GM18520 (cell line): ENCODE results near the gene ICOSLG.
"Not testable (repeated sequence)": the region's sequence is repeated elsewhere in the genome, so short reads cannot be mapped to it uniquely, and the experiment has no call there.

Source experiments
- ATAC-seq: cut with Tn5 transposase; IDR thresholded peaks from one replicate; pipeline ENCODE4 v1.9.1; 2021; ENCODE audit not compliant: unreplicated experiment

Gene ICOSLG

DNA sequence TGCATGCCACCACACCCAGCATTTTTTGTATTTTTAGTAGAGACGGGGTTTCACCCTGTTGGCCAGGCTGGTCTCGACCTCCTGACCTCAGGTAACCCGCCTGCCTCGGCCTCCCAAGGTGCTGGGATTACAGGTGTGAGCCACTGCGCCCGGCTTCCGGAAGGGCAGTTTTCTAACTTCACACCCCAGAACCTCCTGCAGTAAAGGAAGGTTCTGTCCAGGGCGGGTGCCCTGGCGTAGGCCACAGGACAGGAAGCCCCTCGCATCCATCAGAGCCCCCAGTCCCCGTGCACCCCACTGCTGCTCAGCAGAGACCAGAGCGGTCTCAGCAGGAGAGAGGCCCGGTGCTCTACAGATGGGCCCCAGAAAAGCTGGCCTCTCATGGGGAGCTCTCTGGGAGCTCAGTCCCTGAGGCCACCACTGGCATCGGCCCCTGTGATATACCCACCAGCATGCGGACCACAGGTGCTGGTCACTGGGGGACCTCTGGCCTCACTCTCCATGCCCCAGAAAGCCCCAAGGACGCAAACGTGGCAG, 25.1 kb upstream of the ICOSLG start:
- ATAC-seq: no peak

DNA sequence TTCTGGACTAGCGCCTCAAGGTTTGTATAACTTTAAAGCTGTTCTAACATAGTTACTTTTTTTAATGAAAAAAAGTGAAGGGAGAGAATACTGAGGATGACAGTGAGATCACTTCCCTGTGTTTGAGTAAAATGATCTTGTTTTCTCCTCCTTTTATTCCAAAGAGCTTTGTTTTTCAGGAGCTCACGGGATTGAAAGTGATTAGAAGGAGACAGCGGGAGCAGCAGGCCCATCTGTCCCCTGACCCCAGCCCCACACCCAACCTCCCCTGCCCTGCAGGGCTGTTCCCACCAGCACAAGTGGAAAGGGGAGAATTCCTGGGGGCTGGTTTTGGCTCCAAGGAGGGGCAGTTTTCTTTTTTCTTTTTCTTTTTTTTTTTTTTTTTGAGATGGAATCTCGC, 23.0 kb upstream of the ICOSLG start:
- no peak for ATAC-seq

DNA sequence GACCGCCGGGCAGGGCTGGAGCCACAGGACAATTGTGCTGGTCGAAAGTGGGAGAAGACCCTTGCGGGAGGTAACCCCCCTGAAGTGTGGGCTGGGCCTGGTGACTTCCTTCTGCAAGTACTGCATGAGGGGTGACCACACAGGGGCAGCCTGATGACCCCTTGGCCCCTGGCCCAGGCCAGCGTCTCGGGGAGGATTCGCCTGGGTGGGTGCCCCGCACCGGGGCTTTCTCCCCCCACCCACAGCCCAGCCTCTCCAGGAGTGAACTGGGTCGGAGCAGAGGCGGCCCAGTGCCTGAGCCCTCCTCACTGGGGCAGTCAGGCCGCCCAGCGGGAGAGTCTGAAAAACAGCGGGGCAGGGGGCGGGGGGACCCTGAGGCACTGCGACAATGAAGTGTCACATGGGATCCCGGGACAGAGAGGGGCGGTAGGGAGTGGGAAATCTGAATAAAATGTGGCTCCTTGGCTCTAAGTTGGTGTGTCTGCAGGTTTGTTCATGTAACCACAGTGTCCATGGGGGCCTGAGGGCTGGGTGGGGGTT, 22.5 kb upstream of the ICOSLG start:
- ATAC-seq: no peak

DNA sequence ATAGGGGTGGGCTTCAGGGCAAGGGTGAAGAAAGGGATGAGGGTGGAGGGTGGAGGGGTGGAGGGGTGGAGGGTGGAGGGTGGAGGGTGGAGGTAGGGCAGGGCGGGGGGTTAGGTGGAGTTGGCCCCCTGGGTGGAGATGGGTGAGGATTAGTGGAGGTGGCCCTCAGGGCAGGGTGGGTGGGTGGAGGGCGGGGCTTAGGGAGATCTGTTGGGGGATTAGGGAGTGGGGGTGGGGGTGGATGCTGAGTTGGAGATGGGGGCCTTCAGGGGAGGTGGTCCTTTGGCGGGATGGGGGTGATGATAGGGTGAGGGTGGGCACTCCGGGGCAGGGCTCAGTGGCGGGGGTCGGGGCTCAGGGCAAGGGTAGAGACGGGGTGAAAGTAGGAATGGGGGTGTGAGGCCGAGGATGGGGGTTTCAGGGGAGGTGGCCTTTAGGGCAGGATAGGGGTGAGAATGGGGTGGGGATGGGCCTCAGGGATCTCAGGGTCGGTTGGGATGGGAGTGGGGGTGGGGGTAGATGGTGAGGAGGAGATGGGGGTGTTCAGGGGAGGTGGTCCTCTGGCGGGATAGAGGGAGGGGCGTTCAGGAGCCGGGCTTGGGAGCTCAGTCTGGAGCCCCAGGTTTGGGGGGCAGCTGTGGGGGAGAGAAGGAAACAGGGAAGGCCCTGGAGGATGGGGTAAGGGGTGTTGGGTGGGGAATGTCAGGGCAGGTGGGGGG, 21.8 kb upstream of the ICOSLG start:
- no peak for ATAC-seq

DNA sequence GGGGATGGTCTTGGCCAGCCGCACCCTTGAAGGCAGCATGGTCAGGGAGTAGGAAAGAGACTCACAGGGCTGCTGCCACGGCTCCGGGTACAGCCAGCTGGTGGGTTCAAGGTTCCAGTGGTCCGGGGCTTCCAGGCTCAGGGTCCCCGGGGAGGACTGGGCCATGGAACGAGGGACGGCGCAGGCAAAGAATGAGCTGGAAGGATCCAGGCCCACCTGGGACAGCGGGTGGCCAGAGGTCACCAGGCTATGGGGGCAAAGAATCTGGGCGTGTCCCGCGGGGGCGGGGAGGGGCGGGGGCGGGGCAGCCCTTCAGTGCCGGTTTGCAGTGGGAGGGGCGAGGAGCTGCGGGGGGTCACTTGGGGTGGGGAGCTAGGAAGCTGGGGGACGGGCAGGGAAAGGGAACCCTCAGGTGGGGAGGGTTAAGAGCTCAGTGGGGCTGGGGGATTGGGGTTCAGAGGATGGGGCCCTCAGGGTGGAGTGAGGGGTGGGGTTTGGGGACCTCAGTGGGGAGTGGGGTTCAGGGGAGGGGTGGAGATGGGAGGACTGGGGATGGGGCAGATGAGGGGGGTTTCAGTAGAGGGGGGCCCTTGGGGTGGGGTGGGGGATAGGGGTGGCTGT, 21.0 kb upstream of the ICOSLG start, which contains the start of gene DNMT3L:
Gene DNMT3L (minus strand): TSS at position 223 of the 621 bp plus-strand sequence. CDS start 638 bp downstream, outside the sequence.
- ATAC-seq: no peak

DNA sequence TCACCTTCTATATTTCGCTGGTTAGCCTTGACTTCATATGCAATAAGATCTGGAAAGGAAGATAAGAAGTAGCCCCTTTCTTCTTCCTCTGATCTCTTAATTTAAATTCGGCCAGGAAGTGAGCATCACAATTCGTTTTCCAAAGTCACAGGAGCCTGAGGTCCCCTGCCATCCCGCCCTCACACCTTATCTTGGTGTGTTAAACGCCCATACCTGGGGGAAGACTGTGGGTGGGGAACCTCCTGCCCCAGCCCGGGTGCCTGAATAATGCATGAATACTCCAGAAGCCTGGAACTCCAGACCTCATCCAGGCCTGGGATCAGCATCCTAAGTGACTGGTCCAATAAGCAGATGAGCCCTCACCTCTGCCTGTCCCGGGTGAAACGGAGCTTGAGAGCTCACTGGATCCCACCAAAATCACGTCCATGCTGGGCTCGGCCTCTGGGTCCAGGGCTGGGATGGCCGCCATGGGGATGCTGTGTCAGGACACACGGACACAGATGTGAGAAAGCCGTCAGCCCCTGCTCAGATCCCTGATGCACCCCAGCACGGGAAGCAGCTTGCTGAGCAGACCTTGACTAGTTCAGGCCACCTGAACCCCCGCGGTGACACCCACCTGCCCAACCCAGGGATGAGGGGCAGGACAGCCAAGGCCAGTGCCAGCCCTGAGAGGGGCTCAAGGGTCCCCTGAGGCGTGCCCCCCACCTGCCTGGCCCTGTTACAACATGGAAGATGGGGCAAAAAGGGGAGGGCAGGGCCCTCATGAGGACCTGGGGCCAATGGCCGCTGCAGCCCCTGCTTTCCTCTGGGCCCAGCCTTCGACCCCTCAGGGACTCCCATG, 20.3 kb upstream of the ICOSLG start:
- ATAC-seq: no peak

DNA sequence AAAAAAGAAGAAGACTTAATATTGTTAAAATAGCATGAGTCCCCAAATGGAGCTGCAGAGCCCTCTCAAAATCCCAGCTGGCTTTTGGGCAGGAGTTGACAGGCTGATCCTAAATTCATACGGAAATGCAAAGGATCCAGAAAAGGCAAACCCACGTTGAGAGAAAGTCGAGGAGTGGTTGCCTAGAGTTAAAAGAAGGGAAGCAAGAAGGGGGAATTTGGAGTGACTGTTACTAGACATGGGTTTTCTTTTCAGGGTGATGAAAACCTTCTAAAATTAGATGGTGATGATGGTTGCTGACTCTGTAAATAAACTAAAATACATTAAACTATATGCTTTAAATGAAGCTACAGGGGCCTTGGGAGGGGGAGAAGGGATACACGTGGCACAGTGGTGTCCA, 19.3 kb upstream of the ICOSLG start:
- no peak for ATAC-seq

DNA sequence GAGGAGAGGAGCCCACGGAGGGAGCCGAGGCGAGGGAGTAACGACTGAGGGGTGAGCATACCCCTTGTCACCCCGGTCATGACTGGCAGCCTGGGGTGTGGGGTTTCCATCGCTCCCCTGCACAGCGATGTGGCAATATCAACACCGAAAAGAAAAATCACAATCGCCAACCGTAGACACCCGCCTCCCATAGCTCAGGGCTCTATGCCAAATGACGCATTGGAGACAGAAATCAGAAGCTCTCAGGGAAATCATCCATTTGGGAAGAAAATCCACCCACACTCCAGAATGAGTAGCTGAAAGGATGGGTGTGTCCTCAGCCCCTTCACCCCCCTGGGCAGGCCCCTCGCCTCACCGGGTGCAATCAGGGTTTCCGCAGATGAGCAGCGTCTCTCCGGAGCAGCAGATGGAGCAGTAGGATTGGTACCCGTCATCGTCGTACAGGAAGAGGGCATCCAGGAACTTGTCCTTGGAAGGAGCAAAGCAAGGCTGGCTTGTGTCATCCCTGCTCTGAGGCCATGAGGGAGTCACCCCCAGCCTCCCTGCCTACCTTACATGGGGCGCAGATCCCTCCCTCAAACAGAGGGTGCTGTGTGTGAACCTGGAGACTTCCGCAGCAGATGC, 18.5 kb upstream of the ICOSLG start:
- ATAC-seq: no peak

DNA sequence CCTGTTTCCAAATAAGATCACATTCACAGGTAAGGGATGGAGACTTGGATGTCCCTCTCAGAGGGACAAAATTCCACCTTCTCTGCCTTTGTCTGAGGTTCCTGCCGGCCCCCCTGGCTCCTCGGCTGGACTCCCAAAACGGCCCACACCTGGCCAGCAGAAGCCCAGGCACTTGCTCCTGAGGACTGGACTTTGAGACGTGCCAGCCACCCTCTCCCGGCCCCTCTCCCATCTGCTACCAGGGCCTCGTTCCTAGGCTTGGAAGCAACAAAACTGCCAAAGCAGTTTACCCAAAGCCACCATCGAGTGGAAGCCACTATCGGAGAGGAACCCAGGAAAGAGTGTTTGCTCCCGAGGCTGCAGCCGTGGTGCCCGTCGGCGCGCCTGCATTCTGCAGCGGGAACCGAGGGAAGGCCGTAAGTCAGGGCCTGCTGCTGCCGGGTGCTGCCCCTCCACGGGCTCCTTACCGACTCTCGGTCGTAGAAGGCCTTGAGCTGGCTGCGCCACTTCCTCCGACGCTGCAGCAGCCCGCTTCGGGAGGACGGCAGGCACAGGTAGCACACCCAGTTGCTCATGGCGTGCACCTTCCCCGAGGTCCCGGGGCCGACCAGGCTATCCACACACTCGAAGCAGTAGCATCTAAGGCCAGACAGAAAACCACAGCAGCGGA, 17.4 kb upstream of the ICOSLG start:
- ATAC-seq: no peak

DNA sequence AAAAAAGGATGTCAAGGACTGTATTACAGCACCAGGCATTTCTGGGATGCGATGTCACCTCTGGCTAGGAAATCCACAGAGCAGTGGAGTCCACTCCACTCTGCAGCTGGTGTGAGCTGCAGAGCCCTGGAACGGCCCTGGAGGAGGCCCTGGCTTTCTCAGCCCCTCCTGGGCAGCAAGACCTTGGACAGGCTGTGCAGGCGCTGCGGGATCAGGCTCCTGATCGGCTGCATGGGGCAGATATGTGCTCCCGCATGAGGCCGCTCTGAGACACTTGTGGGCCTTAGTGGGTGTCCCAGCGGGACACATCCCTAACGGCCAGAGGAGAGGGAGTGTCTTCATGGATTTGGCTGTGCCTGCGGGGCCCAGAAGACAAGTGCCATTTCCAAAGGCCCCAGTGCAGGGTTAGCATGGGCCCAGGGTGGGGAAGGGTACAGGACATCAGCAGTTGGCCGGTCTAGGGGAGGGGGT, 14.8 kb upstream of the ICOSLG start:
- no peak for ATAC-seq

DNA sequence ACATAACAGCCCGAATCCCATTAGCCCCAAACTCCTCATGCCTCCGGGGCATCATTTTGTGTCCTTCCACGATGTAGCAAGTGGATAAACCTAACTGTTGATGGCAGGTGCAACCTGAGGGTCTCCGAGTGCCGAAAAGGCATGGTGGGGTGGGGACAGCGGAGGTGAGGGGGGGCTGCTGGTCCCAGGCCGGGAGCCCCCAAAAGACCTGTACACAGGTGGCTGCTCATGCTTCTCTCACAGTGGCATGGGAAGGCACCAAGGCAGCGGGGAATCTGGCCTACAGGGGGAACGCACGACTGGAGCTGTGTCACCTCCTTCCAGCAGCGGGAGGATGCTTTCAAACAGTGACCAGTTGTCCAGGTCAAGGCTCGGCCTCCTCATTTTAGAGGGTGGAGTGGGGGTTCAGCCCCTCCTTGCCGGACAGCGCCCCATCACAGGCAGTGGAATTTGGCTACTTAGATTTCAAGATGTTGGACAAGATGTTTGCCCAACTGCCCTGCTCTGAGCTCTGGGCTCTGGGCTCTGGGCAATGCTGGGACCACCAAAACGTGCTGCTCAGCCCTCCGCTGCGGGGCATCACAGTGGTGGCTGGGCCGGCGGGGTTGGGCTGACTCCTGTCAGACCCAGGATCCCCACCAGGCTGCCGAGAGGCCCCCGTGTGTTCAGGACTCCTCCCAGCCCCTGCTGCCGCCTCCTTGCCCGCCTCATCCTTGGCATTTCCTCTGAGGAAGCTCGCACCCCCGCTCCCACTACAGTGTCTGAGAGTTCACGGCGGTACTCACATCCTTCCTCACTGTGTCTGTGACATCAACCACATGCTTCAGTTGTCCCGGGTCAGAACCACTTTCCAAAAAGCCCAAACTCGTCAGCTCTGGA, 13.3 kb upstream of the ICOSLG start:
- no peak for ATAC-seq

DNA sequence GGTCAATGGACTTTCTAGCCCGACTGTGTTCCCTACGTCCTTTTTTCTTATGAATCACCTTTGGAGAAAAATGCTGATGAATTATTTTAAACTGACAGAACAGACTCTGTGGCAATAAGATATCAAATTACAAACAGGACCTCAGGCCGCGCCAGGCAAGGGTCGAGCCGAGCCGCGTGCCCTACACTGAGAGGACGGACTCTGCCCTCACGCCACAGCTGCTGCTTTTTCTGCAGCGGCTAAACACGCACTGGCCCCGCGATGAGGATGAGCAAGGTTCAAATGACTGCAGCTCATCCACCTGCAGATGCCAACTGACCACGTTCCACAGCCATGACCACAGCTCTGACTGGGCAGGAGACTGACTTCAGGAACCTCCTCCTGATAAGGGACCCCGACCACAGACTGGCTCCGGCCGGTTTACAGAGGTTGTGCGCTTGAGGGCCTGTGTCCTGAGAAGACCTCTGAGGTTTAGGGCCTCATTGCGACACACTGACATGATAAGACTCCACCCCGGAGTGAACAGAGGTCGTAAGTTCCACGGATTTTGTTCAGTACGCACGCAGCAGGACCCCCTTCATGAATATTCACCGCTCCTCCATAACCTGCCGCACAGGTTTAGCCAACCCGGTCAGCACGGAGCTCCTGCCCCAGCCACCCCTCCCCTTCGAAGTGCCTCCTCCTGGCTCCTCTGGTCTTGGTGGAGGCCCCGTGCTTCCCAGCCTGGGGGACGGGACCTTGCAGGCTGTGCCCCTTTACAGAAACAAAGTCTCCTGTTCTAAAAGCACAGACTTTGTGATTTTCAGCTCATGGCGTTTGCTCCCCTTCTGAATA, 8.7 kb upstream of the ICOSLG start:
- ATAC-seq: not testable (repeated sequence)

DNA sequence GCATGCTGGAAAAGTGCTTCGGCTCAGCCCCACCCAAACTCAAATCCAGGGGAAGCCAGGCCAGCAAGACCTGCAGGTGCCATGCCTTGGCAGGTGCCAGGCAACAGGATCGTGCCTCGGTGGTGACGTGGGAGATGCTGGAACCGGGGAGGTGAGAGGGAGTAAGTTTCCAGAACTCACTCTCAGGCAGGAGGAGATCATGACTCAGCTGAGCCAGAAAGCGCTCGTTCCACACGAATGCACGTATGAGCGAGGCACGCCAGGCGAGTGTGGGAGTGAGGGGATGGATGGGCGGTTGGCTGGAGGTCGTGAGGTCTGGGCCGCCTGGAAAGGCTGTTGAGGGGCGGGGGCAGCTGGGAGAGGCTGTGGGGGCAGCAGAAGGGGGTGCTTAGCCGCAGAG, 7.2 kb upstream of the ICOSLG start:
- ATAC-seq: not testable (repeated sequence)

DNA sequence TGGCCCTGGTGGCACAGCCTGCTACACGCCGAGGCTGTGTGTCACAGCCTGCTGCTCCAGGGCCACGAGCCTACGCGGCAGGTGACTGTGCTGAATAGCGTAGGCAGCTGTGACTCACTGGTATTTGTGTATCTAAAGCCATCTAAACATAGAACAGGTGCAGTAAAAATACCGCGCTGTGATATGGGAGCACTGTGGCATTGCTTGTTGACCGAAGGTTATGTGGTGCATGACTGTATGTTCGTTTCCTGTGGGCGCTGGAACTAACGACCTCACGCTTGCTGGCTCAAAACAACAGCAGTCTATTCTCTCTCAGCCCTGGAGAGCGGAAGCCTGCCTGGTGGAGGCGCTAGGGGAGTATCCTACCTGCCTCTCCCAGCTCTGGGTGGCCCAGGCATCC, 3.2 kb upstream of the ICOSLG start:
- peak; percentile 48 for ATAC-seq

DNA sequence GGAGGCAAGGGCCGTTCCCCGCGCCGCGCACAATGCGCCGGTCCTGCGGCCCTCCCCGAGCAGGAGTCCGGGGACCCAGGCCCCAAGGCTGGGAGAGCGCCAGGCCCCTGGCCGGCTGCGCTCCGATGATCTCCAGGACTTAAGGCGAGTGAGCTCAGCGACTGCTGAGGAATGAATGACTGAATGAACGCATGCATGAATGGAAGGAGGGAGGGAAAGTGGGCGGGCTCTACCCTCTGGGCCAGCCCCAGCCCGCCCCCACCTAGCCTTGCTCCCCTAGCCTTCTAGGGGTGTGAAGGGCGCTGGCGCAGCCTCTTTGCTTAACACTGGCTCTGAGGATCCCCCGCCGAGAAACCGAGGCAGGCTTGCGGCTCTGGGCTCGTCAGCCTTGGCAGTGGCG, 538 bp upstream of the ICOSLG start:
- ATAC-seq: not testable (repeated sequence)

DNA sequence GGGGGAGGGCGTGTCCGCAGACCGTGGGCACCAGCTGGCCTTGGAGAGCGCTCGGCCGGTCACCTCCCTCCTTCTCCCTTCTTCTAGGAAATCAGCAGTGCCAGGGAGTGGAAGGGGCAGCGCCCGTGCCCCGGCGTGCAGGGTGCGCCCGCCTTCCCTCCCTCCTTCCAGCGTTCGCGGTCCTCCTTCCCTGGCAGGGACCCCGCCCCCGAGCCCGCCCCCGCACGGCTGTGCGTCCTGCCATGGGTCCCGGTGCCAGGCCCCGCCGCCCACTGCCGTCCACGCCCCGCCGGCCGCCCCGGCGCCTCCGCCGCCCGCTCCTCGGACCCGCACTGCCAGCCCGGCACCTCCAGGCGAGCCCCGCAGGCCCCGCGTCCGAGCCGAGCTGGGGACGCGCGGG, 390 bp downstream of the ICOSLG start:
- not testable (repeated sequence) for ATAC-seq

DNA sequence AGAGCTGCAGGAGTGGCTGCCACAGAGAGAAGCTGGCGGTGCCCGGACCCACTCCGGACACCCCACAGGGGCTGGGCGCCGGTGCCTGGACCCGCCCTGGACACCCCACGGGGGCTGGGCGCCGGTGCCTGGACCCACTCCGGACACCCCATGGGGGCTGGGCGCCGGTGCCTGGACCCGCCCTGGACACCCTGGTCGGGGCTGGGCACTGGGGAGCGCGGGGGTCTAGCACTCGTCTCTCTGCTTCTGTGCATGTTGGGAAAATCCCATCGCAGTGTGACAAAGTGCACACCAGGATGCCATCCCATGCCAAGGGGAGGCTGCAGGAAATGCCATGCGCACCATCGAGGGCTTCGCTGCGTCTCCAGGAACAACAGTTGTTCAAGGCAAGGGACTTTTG, 11.2 kb downstream of the ICOSLG start:
- ATAC-seq: not testable (repeated sequence)

DNA sequence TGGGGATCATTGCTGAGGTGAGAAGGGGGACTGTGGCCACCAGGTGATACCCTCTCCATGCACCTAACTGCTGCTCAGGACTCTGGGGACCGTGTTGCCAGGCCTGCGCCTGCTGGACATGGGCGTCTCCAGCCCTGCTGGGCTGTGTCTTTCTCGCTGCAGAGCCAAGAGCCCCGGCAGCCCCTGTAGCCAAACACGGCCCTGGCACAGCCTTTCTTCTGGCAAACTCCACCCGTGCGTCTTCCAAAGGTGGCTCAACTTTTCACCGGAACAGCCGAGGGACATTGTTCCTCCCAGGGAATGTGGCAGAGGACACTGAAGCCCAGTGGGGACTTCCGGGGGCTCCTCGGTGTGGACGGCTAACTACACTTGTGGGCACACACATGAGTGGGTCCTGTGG, 12.6 kb downstream of the ICOSLG start:
- ATAC-seq: not testable (repeated sequence)
